Activated CD8-positive, alpha-beta T cell treated with anti-CD3 and anti-CD28 coated beads for 36 hours (primary cell): ENCODE measurements around the gene C1RL. TPM values are rescaled to one million over a fixed set of nuclear protein-coding genes. Genes with fewer than 3 reads are reported as not detected.

Experiments used
- ATAC-seq: fragments of 200-7000 bp; cut with Tn5 transposase; one replicate; pipeline ENCODE4 v1.10.0; 2021; ENCODE audit warnings: mild to moderate bottlenecking, moderate library complexity
- CTCF ChIA-PET: fragments of 350-600 bp; sonication (Branson Sonifier 250); formaldehyde crosslinking; loops from one replicate; lab custom pipeline; 2021; ENCODE audit warnings: antibody characterized with exemption; lab: Charles Lee
- POLR2A ChIA-PET: fragments of 350-600 bp; sonication (Branson Sonifier 250); formaldehyde crosslinking; loops from one replicate; lab custom pipeline; 2021; ENCODE audit warnings: antibody characterized with exemption; lab: Charles Lee
- DNase-seq: peaks from one replicate; pipeline ENCODE4 v3.0.0-alpha.2; 2020
- H3K27ac Mint-ChIP-seq: one replicate; pipeline ENCODE4 v1.8.0; 2021; ENCODE audit warnings: mild to moderate bottlenecking, mixed read lengths
- H3K27me3 Mint-ChIP-seq: one replicate; pipeline ENCODE4 v1.8.0; 2021; ENCODE audit warnings: mixed read lengths
- H3K36me3 Mint-ChIP-seq: one replicate; pipeline ENCODE4 v1.8.0; 2021; ENCODE audit warnings: low read depth, mixed read lengths
- H3K4me1 Mint-ChIP-seq: one replicate; pipeline ENCODE4 v1.8.0; 2021; ENCODE audit warnings: low read depth, mixed read lengths
- H3K4me3 Mint-ChIP-seq: one replicate; pipeline ENCODE4 v1.8.0; 2021; ENCODE audit warnings: mild to moderate bottlenecking, moderate library complexity, mixed read lengths
- H3K9me3 Mint-ChIP-seq: one replicate; pipeline ENCODE4 v1.8.0; 2021; ENCODE audit warnings: mixed read lengths
- intact Hi-C: fragments of 100-400 bp; cut with micrococcal nuclease; formaldehyde crosslinking; loops from one replicate; pipeline ENCODE4 v1.10.0; 2022
- total RNA-seq, 2 experiments: library from RNA; stranded (reverse); gene quantifications; one replicate each; pipeline ENCODE4 v1.2.3, GENCODE V29; 2021
- TF ChIP-seq, protein P1 (sequence below): fragments of 200-600 bp; IDR thresholded peaks from one replicate; pipeline ENCODE4 v1.8.0; 2022; ENCODE audit warnings: antibody characterized with exemption, mild to moderate bottlenecking

The C1RL gene
- total RNA-seq, 2 experiments from 2014 or later = 10.5 to 11.8 TPM

GRCh38 chr12:7103837-7104584 lies 5.0 kb downstream of the C1RL start:
- intact Hi-C loops = loop anchor here (10.0 kb wide), 1 partner anchor 159 kb away; the partner anchor contains the start of genes C12orf57 and RNU7-1

GRCh38 chr12:7102582-7102981 lies 6.4 kb downstream of the C1RL start:
- no peak for ATAC-seq
- TF ChIP-seq, protein P1, sequence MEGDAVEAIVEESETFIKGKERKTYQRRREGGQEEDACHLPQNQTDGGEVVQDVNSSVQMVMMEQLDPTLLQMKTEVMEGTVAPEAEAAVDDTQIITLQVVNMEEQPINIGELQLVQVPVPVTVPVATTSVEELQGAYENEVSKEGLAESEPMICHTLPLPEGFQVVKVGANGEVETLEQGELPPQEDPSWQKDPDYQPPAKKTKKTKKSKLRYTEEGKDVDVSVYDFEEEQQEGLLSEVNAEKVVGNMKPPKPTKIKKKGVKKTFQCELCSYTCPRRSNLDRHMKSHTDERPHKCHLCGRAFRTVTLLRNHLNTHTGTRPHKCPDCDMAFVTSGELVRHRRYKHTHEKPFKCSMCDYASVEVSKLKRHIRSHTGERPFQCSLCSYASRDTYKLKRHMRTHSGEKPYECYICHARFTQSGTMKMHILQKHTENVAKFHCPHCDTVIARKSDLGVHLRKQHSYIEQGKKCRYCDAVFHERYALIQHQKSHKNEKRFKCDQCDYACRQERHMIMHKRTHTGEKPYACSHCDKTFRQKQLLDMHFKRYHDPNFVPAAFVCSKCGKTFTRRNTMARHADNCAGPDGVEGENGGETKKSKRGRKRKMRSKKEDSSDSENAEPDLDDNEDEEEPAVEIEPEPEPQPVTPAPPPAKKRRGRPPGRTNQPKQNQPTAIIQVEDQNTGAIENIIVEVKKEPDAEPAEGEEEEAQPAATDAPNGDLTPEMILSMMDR = no peak
- intact Hi-C loops = loop anchor here (10.0 kb wide), 1 partner anchor 158 kb away; the partner anchor contains the start of genes C12orf57 and RNU7-1
- Mint-ChIP-seq H3K4me1 (peaks cover 20% of the 10 kb centered on the region), H3K27ac (no peak overlapping the region), H3K36me3 (peaks cover 29% of the 10 kb centered on the region), H3K4me3 (no peak overlapping the region), H3K9me3 (peaks cover 14% of the 10 kb centered on the region), H3K27me3 (no peaks in the 10 kb centered on the region)
- POLR2A ChIA-PET = interaction anchor here (1.0 to 2.2 kb wide), 5 partner anchors 10 to 159 kb away, joined by 3 to 7 read pairs (median 4); partner anchors contain the start of genes C12orf57, LPCAT3 and RNU7-1
- CTCF ChIA-PET = interaction anchor here (1.6 to 3.3 kb wide), 3 partner anchors 9 to 179 kb away, joined by 5 to 21 read pairs (median 12); partner anchors contain the start of gene C1R
- no peak for DNase-seq

More at GRCh38 chr12:7103837-7104584, 5.0 kb downstream of the C1RL start:
- Mint-ChIP-seq H3K4me1 (peaks cover 25% of the 10 kb centered on the region), H3K4me3 (no peak overlapping the region), H3K27me3 (no peaks in the 10 kb centered on the region), H3K36me3 (peaks cover 27% of the 10 kb centered on the region), H3K9me3 (peaks cover 14% of the 10 kb centered on the region), H3K27ac (no peak overlapping the region)
- DNase-seq (no peak), ATAC-seq (no peak)
- TF ChIP-seq, protein P1 = no peak
- ChIA-PET POLR2A (interaction anchor here (2.2 kb wide), 1 partner anchor 160 kb away, joined by 6 read pairs; the partner anchor contains the start of genes C12orf57 and RNU7-1), CTCF (interaction anchor here (1.1 kb wide), 1 partner anchor 9 kb away, joined by 7 read pairs; no protein-coding TSS in a partner anchor)

DNA sequence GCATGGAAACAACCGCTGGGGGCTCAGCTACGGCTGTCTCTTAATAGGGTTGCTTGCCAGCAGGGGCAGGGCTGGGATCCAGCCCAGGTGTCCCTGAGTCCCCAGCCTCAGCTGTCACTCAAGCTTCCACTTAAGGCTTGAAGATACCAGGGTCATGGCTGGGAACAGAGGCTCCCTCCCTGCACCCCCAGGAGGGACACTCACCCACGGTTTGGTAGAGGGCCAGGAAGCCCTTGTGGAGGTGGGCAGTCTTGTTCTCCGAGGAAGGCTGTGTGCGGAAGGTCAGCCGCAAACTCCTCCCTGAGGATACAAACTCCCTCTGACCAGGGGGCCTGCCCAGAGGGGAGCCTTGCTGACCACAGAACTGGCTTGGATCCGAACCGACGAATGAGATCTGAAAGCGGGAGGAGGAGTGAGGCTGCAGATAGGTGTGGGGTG lies 7.3 kb downstream of the C1RL start:
- H3K36me3 Mint-ChIP-seq = peaks cover 25% of the 10 kb centered on the region
- intact Hi-C loops = loop anchor here (10.0 kb wide), 1 partner anchor 157 kb away; the partner anchor contains the start of genes C12orf57 and RNU7-1
- ChIA-PET CTCF (interaction anchor here (1.6 to 3.3 kb wide), 3 partner anchors 8 to 178 kb away, joined by 5 to 21 read pairs (median 12); partner anchors contain the start of gene C1R), POLR2A (interaction anchor here (1.0 to 2.2 kb wide), 6 partner anchors 9 to 158 kb away, joined by 3 to 7 read pairs (median 4); partner anchors contain the start of genes C12orf57, LPCAT3 and RNU7-1)
- ATAC-seq = no peak
- TF ChIP-seq, protein P1 = no peak
- H3K27me3 Mint-ChIP-seq = no peaks in the 10 kb centered on the region
- DNase-seq = no peak
- H3K4me1 Mint-ChIP-seq = peaks cover 16% of the 10 kb centered on the region
- no peak overlapping the region for H3K4me3 Mint-ChIP-seq
- H3K9me3 Mint-ChIP-seq = peaks cover 12% of the 10 kb centered on the region
- H3K27ac Mint-ChIP-seq = no peak overlapping the region

GRCh38 chr12:7101047-7101693 lies 7.8 kb downstream of the C1RL start:
- peaks cover 8% of the 10 kb centered on the region for H3K9me3 Mint-ChIP-seq
- ATAC-seq (no peak), DNase-seq (no peak)
- H3K36me3 Mint-ChIP-seq = peaks cover 20% of the 10 kb centered on the region
- peaks cover 12% of the 10 kb centered on the region for H3K4me1 Mint-ChIP-seq
- TF ChIP-seq, protein P1 = no peak
- ChIA-PET CTCF (interaction anchor here (3.3 kb wide), 1 partner anchor 11 kb away, joined by 21 read pairs; no protein-coding TSS in a partner anchor), POLR2A (interaction anchor here (1.2 to 2.2 kb wide), 2 partner anchors 33 to 157 kb away, joined by 3 to 7 read pairs; partner anchors contain the start of genes C12orf57 and RNU7-1)
- H3K27ac Mint-ChIP-seq = no peak overlapping the region
- H3K27me3 Mint-ChIP-seq = no peaks in the 10 kb centered on the region
- intact Hi-C loops = loop anchor here (10.0 kb wide), 1 partner anchor 156 kb away; the partner anchor contains the start of genes C12orf57 and RNU7-1
- no peak overlapping the region for H3K4me3 Mint-ChIP-seq
